Rectal smooth muscle tissue (tissue), 1 donor: ENCODE results near the gene FADS6.

Source experiments
- H3K27ac ChIP-seq: one replicate; pipeline ENCODE4 v1.7.0; 2013; ENCODE audit warnings: low read depth, low read length, inconsistent platforms
- H3K27me3 ChIP-seq: one replicate; pipeline ENCODE4 v1.7.0; 2013; ENCODE audit warnings: low read length; ENCODE audit not compliant: control insufficient read depth, insufficient read depth
- H3K36me3 ChIP-seq: one replicate; pipeline ENCODE4 v1.7.0; 2013; ENCODE audit warnings: low read length; ENCODE audit not compliant: control insufficient read depth, insufficient read depth
- H3K4me1 ChIP-seq: one replicate; pipeline ENCODE4 v1.7.0; 2013; ENCODE audit warnings: low read length; ENCODE audit not compliant: control insufficient read depth, insufficient read depth
- H3K4me3 ChIP-seq: one replicate; pipeline ENCODE4 v1.7.0; 2013; ENCODE audit warnings: low read length
- H3K9ac ChIP-seq: one replicate; pipeline ENCODE4 v1.7.0; 2013; ENCODE audit warnings: low read length

Gene FADS6

DNA sequence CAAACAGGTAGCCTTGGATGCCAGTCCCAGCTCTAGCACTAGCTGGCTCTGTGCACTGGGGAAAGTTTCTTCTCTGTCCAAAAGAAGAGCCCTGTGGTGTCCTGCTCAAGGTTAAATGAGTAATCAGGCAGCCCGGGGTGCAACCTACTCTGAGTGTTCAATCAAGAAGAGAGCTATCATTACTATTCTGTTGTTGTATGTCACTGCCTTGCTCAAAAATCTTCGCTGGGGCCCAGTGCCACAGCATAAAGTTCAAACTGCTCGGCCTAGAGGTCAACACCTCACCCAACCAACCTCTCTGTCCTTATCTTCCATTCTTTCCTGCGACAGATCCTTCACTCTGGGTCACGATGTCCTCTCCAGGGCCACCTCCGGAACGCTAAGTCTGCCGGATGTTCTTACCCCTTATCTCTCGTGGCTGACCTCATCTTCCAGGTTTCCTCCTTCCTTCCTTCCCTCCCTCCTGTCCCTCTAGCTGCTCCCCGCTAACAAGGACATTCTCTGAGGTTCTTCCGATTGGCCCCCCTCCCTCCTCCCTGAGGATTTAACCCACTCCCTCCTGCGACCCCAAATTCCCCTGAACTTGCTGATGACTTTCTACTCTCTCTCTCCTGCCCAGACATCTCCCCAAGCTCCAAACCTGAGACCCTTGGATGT lies 25.1 kb downstream of the FADS6 start:
- Histone ChIP-seq H3K36me3 (no peaks in the 10 kb centered on the region), H3K27me3 (no peaks in the 10 kb centered on the region), H3K4me3 (no peak overlapping the region), H3K27ac (no peak overlapping the region), H3K9ac (no peak overlapping the region), H3K4me1 (peaks cover 4% of the 10 kb centered on the region)

- Histone ChIP-seq H3K9ac (no peak overlapping the region), H3K4me3 (no peak overlapping the region), H3K4me1 (no peaks in the 10 kb centered on the region), H3K27ac (no peak overlapping the region), H3K27me3 (peaks cover 6% of the 10 kb centered on the region), H3K36me3 (no peaks in the 10 kb centered on the region)
These were observed 27.1 kb downstream of the FADS6 start for GRCh38 chr17:74866198-74866835.

- Histone ChIP-seq H3K4me3 (no peak overlapping the region), H3K9ac (no peak overlapping the region), H3K4me1 (no peaks in the 10 kb centered on the region), H3K27ac (no peak overlapping the region), H3K36me3 (no peaks in the 10 kb centered on the region), H3K27me3 (peaks cover 11% of the 10 kb centered on the region)
These were observed 27.8 kb downstream of the FADS6 start for GRCh38 chr17:74865504-74866197.

GRCh38 chr17:74864866-74865395 lies 28.5 kb downstream of the FADS6 start:
- no peak overlapping the region for H3K4me3 ChIP-seq
- H3K9ac ChIP-seq = no peak overlapping the region
- H3K27me3 ChIP-seq = peaks cover 18% of the 10 kb centered on the region
- H3K36me3 ChIP-seq = no peaks in the 10 kb centered on the region
- H3K27ac ChIP-seq = no peak overlapping the region
- H3K4me1 ChIP-seq = no peaks in the 10 kb centered on the region

DNA sequence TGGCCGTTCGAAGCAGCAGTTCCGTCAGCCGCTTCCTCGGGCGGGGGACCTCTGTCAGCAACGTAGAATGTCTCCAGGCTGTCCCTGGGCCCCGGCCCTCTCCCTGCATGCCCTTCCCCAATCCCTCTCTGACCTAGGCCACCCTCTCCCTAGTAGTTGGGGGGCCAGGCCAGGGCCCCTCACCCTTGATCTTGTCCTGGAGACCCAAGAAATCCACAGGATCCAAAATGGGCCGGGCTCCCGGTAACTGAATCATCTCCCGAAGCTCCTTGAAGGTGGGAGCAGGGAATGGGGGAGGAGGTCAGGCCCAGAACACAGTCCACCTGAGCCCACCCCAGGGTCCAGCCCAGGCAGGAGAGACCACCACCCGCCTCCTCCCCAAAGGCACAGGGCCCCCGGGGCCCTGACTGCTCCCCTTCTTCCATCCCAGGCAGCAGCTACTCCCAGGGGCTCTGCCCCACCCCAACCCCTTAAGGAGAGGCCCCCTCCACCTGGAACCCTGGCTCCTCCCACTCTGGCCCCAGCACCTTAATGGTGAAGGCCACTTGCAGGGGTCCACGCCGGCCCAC lies 29.1 kb downstream of the FADS6 start:
- Histone ChIP-seq H3K36me3 (no peaks in the 10 kb centered on the region), H3K4me1 (no peaks in the 10 kb centered on the region), H3K27me3 (peaks cover 18% of the 10 kb centered on the region), H3K27ac (no peak overlapping the region), H3K4me3 (no peak overlapping the region), H3K9ac (no peak overlapping the region)

- Histone ChIP-seq H3K4me3 (no peak overlapping the region), H3K4me1 (no peaks in the 10 kb centered on the region), H3K27me3 (peaks cover 22% of the 10 kb centered on the region), H3K27ac (no peak overlapping the region), H3K36me3 (no peaks in the 10 kb centered on the region), H3K9ac (no peak overlapping the region)
These were observed 29.8 kb downstream of the FADS6 start for GRCh38 chr17:74863420-74864296.

DNA sequence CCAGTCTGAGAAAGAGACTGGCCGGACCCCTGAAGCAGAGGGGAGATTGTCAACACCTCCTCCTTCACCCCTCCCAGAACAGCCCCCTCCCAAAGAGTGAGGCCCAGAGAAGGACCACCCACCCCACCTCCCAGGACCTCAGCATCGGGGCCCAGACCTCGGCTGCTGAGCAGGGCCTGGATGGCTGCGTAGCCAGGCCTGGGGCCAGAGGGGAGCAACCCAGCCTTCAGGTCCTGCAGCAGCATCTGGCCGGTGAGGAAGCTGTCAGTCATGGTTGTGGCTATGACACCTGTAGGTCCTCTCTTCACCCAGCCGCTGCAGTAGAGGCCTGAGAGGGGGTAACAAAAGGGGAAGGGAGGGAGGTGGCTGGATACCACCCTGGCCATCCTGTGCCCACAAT lies 30.5 kb downstream of the FADS6 start:
- Histone ChIP-seq H3K4me3 (no peak overlapping the region), H3K36me3 (no peaks in the 10 kb centered on the region), H3K27ac (no peak overlapping the region), H3K27me3 (peaks cover 24% of the 10 kb centered on the region), H3K9ac (no peak overlapping the region), H3K4me1 (no peaks in the 10 kb centered on the region)

- Histone ChIP-seq H3K27me3 (peaks cover 24% of the 10 kb centered on the region), H3K9ac (no peak overlapping the region), H3K36me3 (no peaks in the 10 kb centered on the region), H3K27ac (no peak overlapping the region), H3K4me1 (no peaks in the 10 kb centered on the region), H3K4me3 (peak overlapping the region; percentile 22)
These were observed 31.1 kb downstream of the FADS6 start for GRCh38 chr17:74862108-74862901.

- Histone ChIP-seq H3K9ac (no peak overlapping the region), H3K27ac (no peak overlapping the region), H3K36me3 (no peaks in the 10 kb centered on the region), H3K4me1 (no peaks in the 10 kb centered on the region), H3K27me3 (peaks cover 27% of the 10 kb centered on the region), H3K4me3 (peak overlapping the region; percentile 22)
These were observed 31.7 kb downstream of the FADS6 start for GRCh38 chr17:74861662-74862107.

DNA sequence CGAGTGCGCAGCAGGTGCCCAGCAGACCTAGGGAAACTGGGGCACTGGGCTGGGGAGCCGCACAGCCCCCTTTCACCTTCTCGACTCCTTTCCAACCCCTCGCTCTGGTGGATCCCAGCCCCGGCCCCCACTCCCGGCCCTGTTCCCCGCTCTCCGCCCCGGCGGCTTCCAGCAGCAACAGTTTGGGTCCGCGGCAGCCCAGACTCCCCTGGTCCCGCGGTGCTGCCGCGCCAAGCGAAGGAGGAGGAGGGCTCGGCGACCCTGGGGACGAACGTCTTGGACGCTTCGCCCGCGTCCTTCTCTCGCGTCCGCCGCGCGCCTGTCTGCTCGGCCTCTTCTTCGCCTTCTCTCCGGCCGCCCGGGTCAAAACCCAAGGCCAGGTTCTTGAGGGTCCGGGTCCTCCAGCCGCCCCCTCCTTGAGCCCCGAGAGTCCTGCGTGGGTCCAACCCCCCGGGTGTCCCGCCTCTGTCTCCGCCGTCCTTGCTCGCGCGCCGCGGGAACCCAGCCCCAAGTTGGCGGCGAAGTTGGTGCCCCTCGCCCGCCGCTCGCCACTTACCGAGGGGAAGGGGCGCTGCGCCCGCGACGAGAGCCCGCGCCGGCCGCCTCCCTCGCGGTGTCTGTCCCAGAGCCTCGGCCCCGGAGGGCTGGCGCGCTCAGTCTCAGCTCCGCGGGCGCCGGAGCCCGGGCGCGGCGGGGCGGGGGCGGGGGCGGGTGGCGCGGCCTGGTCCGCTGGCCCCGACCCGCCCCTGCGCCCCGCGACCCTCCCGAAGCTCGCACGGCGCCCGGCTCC lies 32.4 kb downstream of the FADS6 start:
- no peak overlapping the region for H3K9ac ChIP-seq
- H3K4me3 ChIP-seq = peak overlapping the region; percentile 30
- H3K4me1 ChIP-seq = no peaks in the 10 kb centered on the region
- H3K27ac ChIP-seq = no peak overlapping the region
- no peaks in the 10 kb centered on the region for H3K36me3 ChIP-seq
- H3K27me3 ChIP-seq = peaks cover 27% of the 10 kb centered on the region
